K562 (cell line): ENCODE measurements around the gene MPV17L.
"Not testable (repeated sequence)": the region's sequence is repeated elsewhere in the genome, so short reads cannot be mapped to it uniquely, and the experiment has no call there.

ENCODE experiments used
- CHD2 ChIP-seq: IDR thresholded peaks from 2 replicates; pipeline ENCODE4 v1.6.1; 2011; ENCODE audit warnings: low read depth, low read length
- MAFG ChIP-seq: fragments of 450-650 bp; conservative IDR thresholded peaks from 2 replicates; pipeline ENCODE4 v1.6.1; 2016; ENCODE audit warnings: missing genetic modification characterization, missing compliant biosample characterization
- POLR2AphosphoS5 ChIP-seq: IDR thresholded peaks from 2 replicates; pipeline ENCODE4 v1.6.1; 2011; ENCODE audit warnings: mild to moderate bottlenecking, low read depth, low read length, moderate library complexity; ENCODE audit not compliant: control insufficient read depth, insufficient read depth
- TEAD4 ChIP-seq, 2 experiments: sonication (generic) in 1 of 2; formaldehyde crosslinking in 1 of 2; IDR thresholded peaks; 2 replicates each; pipeline versions ENCODE4 v1.6.1 to v1.8.0; 2012 to 2022; ENCODE audit warnings: borderline replicate concordance in 1 of 2, inconsistent platforms in 1 of 2, low read length in 1 of 2, mild to moderate bottlenecking in 1 of 2, missing genetic modification reagents in 1 of 2
- U2AF1 ChIP-seq: fragments of 200-400 bp; formaldehyde crosslinking; optimal IDR thresholded peaks from 2 replicates; pipeline ENCODE3; 2017; ENCODE audit warnings: mild to moderate bottlenecking, low read depth, low read length, moderate library complexity
- TF ChIP-seq, protein P1 (sequence below): fragments of 150-350 bp; IDR thresholded peaks from 2 replicates; pipeline ENCODE4 v1.6.1; 2014; ENCODE audit warnings: low read depth, mild to moderate bottlenecking, low read length, borderline replicate concordance
- TF ChIP-seq, protein P2 (sequence below): sonication (generic); formaldehyde crosslinking; IDR thresholded peaks from 2 replicates; pipeline ENCODE4 v1.8.0; 2022; ENCODE audit warnings: mild to moderate bottlenecking, low read depth, missing genetic modification reagents

GRCh38 chr16:15454933-15455332 is 59.4 kb downstream of the MPV17L start:
- TF ChIP-seq CHD2; TEAD4 (IDR thresholded peaks at IDR 0.05; ENCODE audit: low read length); TEAD4 (CRISPR knock-in tag; IDR thresholded peaks at IDR 0.05; ENCODE audit: borderline replicate concordance); MAFG (tag); U2AF1; POLR2AphosphoS5: not testable (repeated sequence)
- TF ChIP-seq, protein P1, sequence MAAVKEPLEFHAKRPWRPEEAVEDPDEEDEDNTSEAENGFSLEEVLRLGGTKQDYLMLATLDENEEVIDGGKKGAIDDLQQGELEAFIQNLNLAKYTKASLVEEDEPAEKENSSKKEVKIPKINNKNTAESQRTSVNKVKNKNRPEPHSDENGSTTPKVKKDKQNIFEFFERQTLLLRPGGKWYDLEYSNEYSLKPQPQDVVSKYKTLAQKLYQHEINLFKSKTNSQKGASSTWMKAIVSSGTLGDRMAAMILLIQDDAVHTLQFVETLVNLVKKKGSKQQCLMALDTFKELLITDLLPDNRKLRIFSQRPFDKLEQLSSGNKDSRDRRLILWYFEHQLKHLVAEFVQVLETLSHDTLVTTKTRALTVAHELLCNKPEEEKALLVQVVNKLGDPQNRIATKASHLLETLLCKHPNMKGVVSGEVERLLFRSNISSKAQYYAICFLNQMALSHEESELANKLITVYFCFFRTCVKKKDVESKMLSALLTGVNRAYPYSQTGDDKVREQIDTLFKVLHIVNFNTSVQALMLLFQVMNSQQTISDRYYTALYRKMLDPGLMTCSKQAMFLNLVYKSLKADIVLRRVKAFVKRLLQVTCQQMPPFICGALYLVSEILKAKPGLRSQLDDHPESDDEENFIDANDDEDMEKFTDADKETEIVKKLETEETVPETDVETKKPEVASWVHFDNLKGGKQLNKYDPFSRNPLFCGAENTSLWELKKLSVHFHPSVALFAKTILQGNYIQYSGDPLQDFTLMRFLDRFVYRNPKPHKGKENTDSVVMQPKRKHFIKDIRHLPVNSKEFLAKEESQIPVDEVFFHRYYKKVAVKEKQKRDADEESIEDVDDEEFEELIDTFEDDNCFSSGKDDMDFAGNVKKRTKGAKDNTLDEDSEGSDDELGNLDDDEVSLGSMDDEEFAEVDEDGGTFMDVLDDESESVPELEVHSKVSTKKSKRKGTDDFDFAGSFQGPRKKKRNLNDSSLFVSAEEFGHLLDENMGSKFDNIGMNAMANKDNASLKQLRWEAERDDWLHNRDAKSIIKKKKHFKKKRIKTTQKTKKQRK = not testable (repeated sequence)
- TF ChIP-seq, protein P2, sequence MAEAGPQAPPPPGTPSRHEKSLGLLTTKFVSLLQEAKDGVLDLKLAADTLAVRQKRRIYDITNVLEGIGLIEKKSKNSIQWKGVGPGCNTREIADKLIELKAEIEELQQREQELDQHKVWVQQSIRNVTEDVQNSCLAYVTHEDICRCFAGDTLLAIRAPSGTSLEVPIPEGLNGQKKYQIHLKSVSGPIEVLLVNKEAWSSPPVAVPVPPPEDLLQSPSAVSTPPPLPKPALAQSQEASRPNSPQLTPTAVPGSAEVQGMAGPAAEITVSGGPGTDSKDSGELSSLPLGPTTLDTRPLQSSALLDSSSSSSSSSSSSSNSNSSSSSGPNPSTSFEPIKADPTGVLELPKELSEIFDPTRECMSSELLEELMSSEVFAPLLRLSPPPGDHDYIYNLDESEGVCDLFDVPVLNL = not testable (repeated sequence)
